ENCODE results near the gene HACD2. TPM values are rescaled to one million over a fixed set of nuclear protein-coding genes. Genes with fewer than 3 reads are reported as not detected.

The HACD2 gene
- total RNA-seq, result 22.0 and 30.2 TPM in 2 replicates

GRCh38 chr3:123584988-123585937 is at the start of gene HACD2:
TSS of gene HACD2 (minus strand) at chr3:123585053. CDS start at chr3:123585027, 26 bp downstream.

GRCh38 chr3:123448536-123449101 is 136.2 kb downstream of the HACD2 start, which contains the start of gene ADCY5:
TSS of gene ADCY5 (minus strand) at chr3:123449090. CDS start at chr3:123448545, 545 bp downstream.

Other genes with a start within 250 kb of the HACD2 start
- gene ADCY5, start 136.0 kb downstream of the HACD2 start, total RNA-seq, result 0.22 and 1.9 TPM in 2 replicates

All from uterine smooth muscle cell (primary cell).